Activated T-helper 1 cell treated with Interleukin-2 at 50 U/mL for 16 hours (primary cell): Measurements from ENCODE around the gene NELL2.

Experiments used
- DNase-seq: peaks from one replicate; pipeline ENCODE4 v3.0.0-alpha.2; 2020; ENCODE audit warnings: low read depth

The NELL2 gene

DNA sequence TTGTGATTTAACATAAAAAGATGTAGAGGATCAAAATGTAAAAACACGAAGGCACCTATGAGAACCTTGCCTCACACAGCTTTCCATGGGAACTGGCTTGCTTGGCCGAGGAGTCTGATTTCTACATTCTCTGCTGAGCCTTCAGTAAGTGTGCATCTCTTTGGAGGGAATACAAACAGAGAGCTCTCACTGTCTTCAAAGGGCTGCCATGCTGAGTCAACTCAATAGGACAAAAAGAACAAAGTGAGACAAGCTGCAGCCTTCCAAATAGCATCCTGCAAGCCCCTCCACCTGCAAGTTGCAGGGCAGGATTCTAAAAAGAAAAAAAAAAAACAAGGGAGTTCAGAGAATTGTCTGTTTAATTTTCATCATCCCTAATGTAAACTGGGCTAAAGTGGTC lies 411.9 kb downstream of the NELL2 start:
- no peak for DNase-seq

GRCh38 chr12:44462729-44463128 lies 413.4 kb downstream of the NELL2 start:
- no peak for DNase-seq

GRCh38 chr12:44460261-44460660 lies 415.9 kb downstream of the NELL2 start:
- DNase-seq: no peak

- no peak for DNase-seq
Observed at GRCh38 chr12:44459569-44459968, 416.5 kb downstream of the NELL2 start.
